Stomach (tissue), 4 donors: ENCODE data around the gene CCSER1.

Experiments used
- EP300 ChIP-seq: sonication (generic); formaldehyde crosslinking; IDR thresholded peaks from one replicate; pipeline ENCODE4 v1.6.1; 2017; ENCODE audit warnings: antibody characterized with exemption
- POLR2A ChIP-seq, 4 donors: fragments of 450-650 bp; IDR thresholded peaks; one replicate each; pipeline ENCODE4 v1.6.1; 2016; ENCODE audit warnings: antibody characterized with exemption in 4 of 4, control low read depth in 2 of 4, mild to moderate bottlenecking in 1 of 4, moderate library complexity in 1 of 4
- POLR2AphosphoS5 ChIP-seq, 3 donors: sonication (generic); formaldehyde crosslinking; IDR thresholded peaks; one replicate each; pipeline ENCODE4 v1.6.1; 2016; ENCODE audit warnings: antibody characterized with exemption in 3 of 3
- TF ChIP-seq, protein P1 (sequence below), 7 experiments: fragments of 450-650 bp in 4 of 7; fragments of 200-600 bp in 3 of 7; sonication (generic) in 3 of 7; IDR thresholded peaks; one replicate each; pipeline ENCODE4 v1.5.1; 2016 to 2019; ENCODE audit warnings: antibody characterized with exemption in 7 of 7, control low read depth in 2 of 7, mild to moderate bottlenecking in 1 of 7

DNA sequence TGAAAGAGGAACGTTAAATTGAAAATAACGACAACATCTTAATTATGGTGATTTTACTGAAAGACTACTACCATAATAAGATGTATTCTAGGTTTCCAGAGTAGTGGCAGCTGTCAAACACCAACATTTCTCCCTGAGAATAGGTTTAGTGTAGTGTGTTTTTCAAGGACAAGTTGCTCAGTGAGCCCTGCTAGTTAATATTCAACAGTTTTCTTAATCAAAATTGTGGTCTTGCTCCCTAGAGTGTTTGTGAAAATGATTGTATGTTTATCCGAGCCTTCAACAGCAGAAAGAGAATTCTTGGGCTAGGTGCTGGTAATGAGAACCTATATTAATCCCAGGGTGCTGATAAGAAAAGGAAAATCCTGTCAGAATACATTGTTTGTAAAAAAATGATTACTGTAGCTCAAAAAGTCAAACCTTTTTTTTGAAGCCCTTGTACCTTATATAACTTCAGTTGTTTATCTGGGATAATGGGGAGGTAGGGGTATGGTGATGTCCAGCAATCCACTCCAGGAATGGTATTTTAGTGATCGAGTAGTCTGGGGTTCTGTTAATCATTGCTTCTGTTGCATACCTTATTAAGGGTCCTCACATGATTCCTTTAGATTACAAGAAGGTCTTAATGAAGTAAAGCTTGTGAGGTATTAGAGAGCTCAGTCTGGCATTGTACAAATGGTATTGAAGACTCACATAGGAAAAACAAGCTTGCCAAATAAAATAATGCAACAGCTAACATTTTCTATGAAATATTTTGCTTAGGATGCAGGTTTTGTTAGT lies 110.7 kb downstream of the CCSER1 start:
- TF ChIP-seq POLR2A (IDR thresholded peaks at IDR 0.05) = no peak
- TF ChIP-seq, protein P1, sequence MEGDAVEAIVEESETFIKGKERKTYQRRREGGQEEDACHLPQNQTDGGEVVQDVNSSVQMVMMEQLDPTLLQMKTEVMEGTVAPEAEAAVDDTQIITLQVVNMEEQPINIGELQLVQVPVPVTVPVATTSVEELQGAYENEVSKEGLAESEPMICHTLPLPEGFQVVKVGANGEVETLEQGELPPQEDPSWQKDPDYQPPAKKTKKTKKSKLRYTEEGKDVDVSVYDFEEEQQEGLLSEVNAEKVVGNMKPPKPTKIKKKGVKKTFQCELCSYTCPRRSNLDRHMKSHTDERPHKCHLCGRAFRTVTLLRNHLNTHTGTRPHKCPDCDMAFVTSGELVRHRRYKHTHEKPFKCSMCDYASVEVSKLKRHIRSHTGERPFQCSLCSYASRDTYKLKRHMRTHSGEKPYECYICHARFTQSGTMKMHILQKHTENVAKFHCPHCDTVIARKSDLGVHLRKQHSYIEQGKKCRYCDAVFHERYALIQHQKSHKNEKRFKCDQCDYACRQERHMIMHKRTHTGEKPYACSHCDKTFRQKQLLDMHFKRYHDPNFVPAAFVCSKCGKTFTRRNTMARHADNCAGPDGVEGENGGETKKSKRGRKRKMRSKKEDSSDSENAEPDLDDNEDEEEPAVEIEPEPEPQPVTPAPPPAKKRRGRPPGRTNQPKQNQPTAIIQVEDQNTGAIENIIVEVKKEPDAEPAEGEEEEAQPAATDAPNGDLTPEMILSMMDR (IDR thresholded peaks at IDR 0.05) = no peak
- no peak for TF ChIP-seq POLR2AphosphoS5 (IDR thresholded peaks at IDR 0.05)
- no peak for TF ChIP-seq EP300
